ENCODE measurements around the gene FGF22.

FGF22 gene

GRCh38 chr19:681029-682019, 41.6 kb downstream of the FGF22 start:
- no peak for DNase-seq

GRCh38 chr19:682678-683320, 43.1 kb downstream of the FGF22 start:
- DNase-seq = no peak

- no peak for DNase-seq
Observed at GRCh38 chr19:685454-685931, 45.8 kb downstream of the FGF22 start.

GRCh38 chr19:686589-687297, 47.1 kb downstream of the FGF22 start:
- DNase-seq = no peak

- no peak for DNase-seq
Observed at GRCh38 chr19:687569-688166, 48.0 kb downstream of the FGF22 start.

- no peak for DNase-seq
Observed at GRCh38 chr19:688214-688613, 48.5 kb downstream of the FGF22 start.

- no peak for DNase-seq
Observed at GRCh38 chr19:688992-689391, 49.3 kb downstream of the FGF22 start.

- DNase-seq = no peak
Observed at GRCh38 chr19:690203-690602, 50.5 kb downstream of the FGF22 start.

All from activated naive CD4-positive, alpha-beta T cell (primary cell).